HG02884 (cell line): ENCODE data around the gene MAGI1.
"Not testable (repeated sequence)": the region's sequence is repeated elsewhere in the genome, so short reads cannot be mapped to it uniquely, and the experiment has no call there.

Source experiments
- ATAC-seq: cut with Tn5 transposase; IDR thresholded peaks from one replicate; pipeline ENCODE4 v1.9.1; 2021; ENCODE audit warnings: mild to moderate bottlenecking, moderate library complexity; ENCODE audit not compliant: unreplicated experiment

MAGI1 gene

GRCh38 chr3:65582012-65582717 lies 456.6 kb downstream of the MAGI1 start:
- no peak for ATAC-seq

DNA sequence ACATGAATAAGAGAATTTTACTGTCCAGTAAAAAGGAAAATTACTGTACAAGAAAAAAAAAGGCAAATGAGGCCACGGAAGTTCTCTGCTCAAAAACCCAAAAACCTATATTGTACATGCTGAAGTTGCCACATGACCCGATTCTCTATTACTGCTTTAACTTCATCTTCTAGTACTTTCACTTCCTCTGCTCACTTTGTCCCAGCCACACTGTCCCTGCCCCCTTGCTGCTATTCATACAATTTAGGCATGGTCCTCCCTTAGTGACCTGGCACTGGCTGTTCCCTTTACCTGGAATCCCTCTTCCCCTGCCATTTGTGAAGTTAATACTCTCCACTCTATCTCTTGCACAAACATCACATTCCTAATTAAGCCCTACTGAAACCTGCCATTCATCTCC lies 457.4 kb downstream of the MAGI1 start:
- ATAC-seq = no peak

DNA sequence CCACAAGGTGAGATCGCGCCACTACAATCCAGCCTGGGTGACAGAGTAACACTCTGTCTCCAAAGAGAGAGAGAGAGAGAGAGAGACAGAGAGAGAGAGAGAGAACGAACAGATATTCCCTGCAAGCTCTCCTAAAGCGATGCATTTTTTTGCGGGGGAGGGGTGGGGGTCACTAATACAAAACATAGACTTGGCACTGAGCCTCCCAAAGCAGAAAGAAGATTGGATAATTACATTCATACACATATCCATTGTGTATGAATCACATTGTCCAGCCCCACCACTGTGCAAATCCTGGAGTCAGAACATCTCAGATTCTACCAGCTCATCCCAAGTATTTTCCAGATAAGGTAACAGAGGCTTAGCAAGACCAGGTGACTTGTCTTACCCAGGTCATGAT lies 459.9 kb downstream of the MAGI1 start:
- ATAC-seq = no peak

- no peak for ATAC-seq
Observed at GRCh38 chr3:65577843-65578430, 460.8 kb downstream of the MAGI1 start.

- ATAC-seq = no peak
Observed at GRCh38 chr3:65576966-65577365, 461.8 kb downstream of the MAGI1 start.

- ATAC-seq = no peak
Observed at GRCh38 chr3:65576228-65576627, 462.5 kb downstream of the MAGI1 start.

GRCh38 chr3:65575376-65575840 lies 463.3 kb downstream of the MAGI1 start:
- ATAC-seq = no peak

GRCh38 chr3:65573548-65574116 lies 465.1 kb downstream of the MAGI1 start:
- no peak for ATAC-seq

- no peak for ATAC-seq
Observed at GRCh38 chr3:65572175-65572777, 466.4 kb downstream of the MAGI1 start.

DNA sequence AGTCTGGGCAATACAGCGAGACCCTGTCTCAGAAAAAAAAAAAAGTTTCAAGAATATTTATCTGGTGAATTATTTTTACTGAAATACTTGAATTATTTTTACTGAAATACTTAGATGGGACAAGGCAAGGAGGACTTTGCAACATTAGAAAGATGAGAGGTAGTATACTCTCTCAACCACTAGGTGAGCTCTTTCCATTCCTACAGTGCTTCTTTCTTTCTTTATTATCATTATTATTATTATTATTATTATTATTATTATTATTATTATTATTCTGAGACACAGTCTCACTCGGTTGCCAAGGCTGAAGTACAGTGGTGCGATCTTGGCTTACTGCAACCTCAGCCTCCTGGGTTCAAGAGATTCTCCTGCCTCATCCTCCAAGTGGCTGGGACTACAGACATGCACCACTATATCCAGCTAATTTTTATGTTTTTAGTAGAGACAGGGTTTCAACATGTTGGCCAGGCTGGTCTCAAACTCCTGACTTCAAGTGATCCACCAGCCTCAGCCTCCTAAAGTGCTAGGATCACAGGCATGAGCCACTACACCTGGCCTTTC lies 468.8 kb downstream of the MAGI1 start:
- ATAC-seq = no peak

DNA sequence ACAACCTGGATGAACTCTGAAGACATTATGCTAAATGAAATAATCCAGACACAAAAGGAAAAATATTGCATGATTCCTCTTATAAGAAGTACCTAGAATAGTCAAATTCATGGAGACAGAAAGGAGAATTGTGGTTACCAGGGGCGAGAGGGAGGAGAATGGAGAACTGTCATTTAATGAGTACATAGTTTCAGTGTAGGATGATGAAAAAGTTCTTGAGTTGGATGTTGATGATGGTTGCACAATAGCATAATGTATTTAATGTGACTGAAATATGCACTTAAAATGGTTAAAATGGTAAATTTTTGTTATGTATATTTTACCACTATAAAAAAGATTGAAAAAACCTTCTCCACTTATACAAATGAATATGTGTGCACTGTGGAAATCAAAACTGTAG lies 469.6 kb downstream of the MAGI1 start:
- no peak for ATAC-seq

- no peak for ATAC-seq
Observed at GRCh38 chr3:65568497-65568896, 470.2 kb downstream of the MAGI1 start.

- not testable (repeated sequence) for ATAC-seq
Observed at GRCh38 chr3:65565744-65566143, 473.0 kb downstream of the MAGI1 start.

GRCh38 chr3:65564483-65564882 lies 474.2 kb downstream of the MAGI1 start:
- no peak for ATAC-seq

GRCh38 chr3:65563861-65564260 lies 474.9 kb downstream of the MAGI1 start:
- no peak for ATAC-seq

GRCh38 chr3:65562447-65562846 lies 476.3 kb downstream of the MAGI1 start:
- no peak for ATAC-seq

- no peak for ATAC-seq
Observed at GRCh38 chr3:65561617-65562016, 477.1 kb downstream of the MAGI1 start.

DNA sequence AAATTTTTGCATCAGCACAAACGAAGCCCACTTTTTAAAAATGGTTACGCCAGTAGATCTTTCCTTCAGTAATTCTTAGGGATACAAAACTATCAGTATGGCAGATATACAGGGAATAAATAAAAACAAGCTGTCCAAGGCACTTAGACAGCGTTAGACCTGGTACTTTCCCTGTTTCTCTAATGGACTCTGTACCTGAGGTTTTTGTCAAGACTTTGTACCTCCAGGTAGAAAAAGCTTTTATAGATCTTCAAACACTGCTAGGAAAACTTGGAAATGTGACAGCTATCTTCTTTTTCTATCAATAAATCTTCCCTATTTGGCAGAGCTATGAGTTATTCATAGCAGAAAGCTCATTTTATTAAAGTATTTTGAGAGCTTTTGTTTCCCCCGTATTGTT lies 477.8 kb downstream of the MAGI1 start:
- ATAC-seq = no peak

DNA sequence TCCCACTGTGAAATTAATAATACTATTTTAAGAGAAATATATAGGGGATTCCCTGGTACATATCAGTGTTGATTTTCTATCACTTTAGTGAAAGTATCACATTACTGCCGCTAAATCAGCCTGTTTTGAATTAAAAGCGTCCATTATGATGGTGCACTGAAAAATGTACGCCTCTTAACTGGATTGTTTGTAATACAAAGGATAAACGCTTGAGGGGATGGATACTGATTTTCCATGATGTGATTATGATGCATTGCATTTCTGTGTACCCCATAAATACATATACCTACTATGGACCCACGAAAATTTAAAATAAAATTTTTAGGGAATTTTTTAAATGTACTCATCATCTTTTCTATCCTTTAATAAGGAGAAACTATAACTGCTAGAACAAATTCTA lies 478.6 kb downstream of the MAGI1 start:
- no peak for ATAC-seq

DNA sequence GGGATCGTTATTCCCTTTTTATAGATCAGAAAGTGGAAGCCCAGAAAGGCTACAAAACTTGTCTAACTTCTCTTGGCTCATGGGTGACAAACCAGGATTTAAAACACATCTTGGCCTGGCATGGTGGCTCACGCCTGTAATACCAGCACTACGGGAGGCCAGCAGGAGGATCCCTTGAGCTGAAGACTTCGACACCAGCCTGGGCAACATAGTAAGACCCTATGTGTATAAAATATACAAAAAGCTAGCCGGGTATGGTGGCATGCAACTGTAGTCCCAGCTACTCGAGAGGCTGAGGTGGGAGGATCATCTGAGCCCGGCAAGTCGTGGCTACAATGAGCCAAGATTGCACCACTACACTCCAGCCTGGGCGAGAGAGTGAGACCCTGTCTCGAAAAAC lies 479.1 kb downstream of the MAGI1 start:
- ATAC-seq = no peak

DNA sequence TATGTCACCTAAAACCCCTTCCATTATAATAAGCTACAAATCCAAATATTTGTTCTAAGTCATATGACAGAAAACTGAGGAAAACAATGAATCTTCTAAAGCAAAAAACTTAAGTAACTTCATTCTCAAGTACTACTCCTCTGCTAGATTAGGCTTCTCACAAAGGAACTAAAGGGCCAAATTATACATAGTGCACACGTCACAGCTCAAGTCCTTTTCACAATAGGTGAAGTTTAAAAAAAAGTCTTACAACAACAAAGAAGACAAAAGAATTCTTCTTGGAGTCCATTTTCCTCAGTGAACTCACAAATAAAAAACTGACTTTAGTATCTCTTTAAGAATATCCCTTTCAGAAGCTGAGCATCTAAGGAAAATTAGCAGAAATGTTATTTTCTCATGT lies 479.9 kb downstream of the MAGI1 start:
- no peak for ATAC-seq
